Effector memory CD4-positive, alpha-beta T cell (primary cell): ENCODE results near the gene WDFY4.

Source experiments
- DNase-seq, 3 donors: peaks; one replicate each; pipeline ENCODE4 v3.0.0-alpha.2; 2020
- H3K27ac ChIP-seq: 2 replicates; pipeline ENCODE4 v1.7.0; 2013; ENCODE audit warnings: mild to moderate bottlenecking, low read length, moderate library complexity; ENCODE audit not compliant: insufficient read depth, poor library complexity, severe bottlenecking
- H3K27me3 ChIP-seq: replicated peaks from 2 replicates; pipeline ENCODE4 v1.7.0; 2013; ENCODE audit warnings: mild to moderate bottlenecking, low read length; ENCODE audit not compliant: insufficient read depth, control insufficient read depth, poor library complexity, severe bottlenecking
- H3K36me3 ChIP-seq: 2 replicates; pipeline ENCODE4 v1.7.0; 2013; ENCODE audit warnings: mild to moderate bottlenecking, low read length, moderate library complexity; ENCODE audit not compliant: control insufficient read depth, insufficient read depth
- H3K4me1 ChIP-seq: 2 replicates; pipeline ENCODE4 v1.7.0; 2013; ENCODE audit warnings: low read length, mild to moderate bottlenecking; ENCODE audit not compliant: control insufficient read depth, insufficient read depth, poor library complexity, severe bottlenecking
- H3K4me3 ChIP-seq: 2 replicates; pipeline ENCODE4 v1.7.0; 2013; ENCODE audit warnings: low read length, low read depth, mild to moderate bottlenecking; ENCODE audit not compliant: insufficient read depth, poor library complexity, severe bottlenecking
- H3K9me3 ChIP-seq: 2 replicates; pipeline ENCODE4 v1.7.0; 2013; ENCODE audit warnings: mild to moderate bottlenecking, low read length, moderate library complexity; ENCODE audit not compliant: control insufficient read depth

WDFY4 gene

GRCh38 chr10:48775206-48775517, 90.5 kb downstream of the WDFY4 start:
- Histone ChIP-seq H3K36me3 (no peaks in the 10 kb centered on the region), H3K4me3 (no peak overlapping the region), H3K9me3 (no peaks in the 10 kb centered on the region), H3K27me3 (no peaks in the 10 kb centered on the region), H3K27ac (no peak overlapping the region), H3K4me1 (no peaks in the 10 kb centered on the region)
- DNase-seq = no peak

GRCh38 chr10:48776005-48776522, 91.4 kb downstream of the WDFY4 start:
- no peak for DNase-seq
- Histone ChIP-seq H3K36me3 (no peaks in the 10 kb centered on the region), H3K27ac (no peak overlapping the region), H3K27me3 (no peaks in the 10 kb centered on the region), H3K4me3 (no peak overlapping the region), H3K4me1 (no peaks in the 10 kb centered on the region), H3K9me3 (no peaks in the 10 kb centered on the region)

GRCh38 chr10:48776528-48776927, 91.9 kb downstream of the WDFY4 start:
- H3K27me3 ChIP-seq = no peaks in the 10 kb centered on the region
- H3K36me3 ChIP-seq = no peaks in the 10 kb centered on the region
- no peaks in the 10 kb centered on the region for H3K9me3 ChIP-seq
- no peak for DNase-seq
- H3K27ac ChIP-seq = no peak overlapping the region
- no peaks in the 10 kb centered on the region for H3K4me1 ChIP-seq
- H3K4me3 ChIP-seq = no peak overlapping the region

GRCh38 chr10:48777110-48777509, 92.4 kb downstream of the WDFY4 start:
- H3K9me3 ChIP-seq = no peaks in the 10 kb centered on the region
- no peaks in the 10 kb centered on the region for H3K36me3 ChIP-seq
- no peaks in the 10 kb centered on the region for H3K27me3 ChIP-seq
- DNase-seq = no peak
- no peak overlapping the region for H3K27ac ChIP-seq
- no peak overlapping the region for H3K4me3 ChIP-seq
- no peaks in the 10 kb centered on the region for H3K4me1 ChIP-seq

- DNase-seq = no peak
- Histone ChIP-seq H3K4me1 (no peaks in the 10 kb centered on the region), H3K27ac (no peak overlapping the region), H3K27me3 (no peaks in the 10 kb centered on the region), H3K4me3 (no peak overlapping the region), H3K9me3 (no peaks in the 10 kb centered on the region), H3K36me3 (no peaks in the 10 kb centered on the region)
These were observed 93.7 kb downstream of the WDFY4 start for GRCh38 chr10:48778193-48778857.

GRCh38 chr10:48779077-48779476, 94.4 kb downstream of the WDFY4 start:
- Histone ChIP-seq H3K27me3 (no peaks in the 10 kb centered on the region), H3K4me3 (no peak overlapping the region), H3K36me3 (no peaks in the 10 kb centered on the region), H3K27ac (no peak overlapping the region), H3K4me1 (no peaks in the 10 kb centered on the region), H3K9me3 (no peaks in the 10 kb centered on the region)
- DNase-seq = no peak

- no peak for DNase-seq
- Histone ChIP-seq H3K4me1 (no peaks in the 10 kb centered on the region), H3K9me3 (no peaks in the 10 kb centered on the region), H3K27me3 (no peaks in the 10 kb centered on the region), H3K4me3 (no peak overlapping the region), H3K36me3 (no peaks in the 10 kb centered on the region), H3K27ac (no peak overlapping the region)
These were observed 95.0 kb downstream of the WDFY4 start for GRCh38 chr10:48779546-48780152.

- Histone ChIP-seq H3K27ac (no peak overlapping the region), H3K4me3 (no peak overlapping the region), H3K4me1 (no peaks in the 10 kb centered on the region), H3K36me3 (no peaks in the 10 kb centered on the region), H3K9me3 (no peaks in the 10 kb centered on the region), H3K27me3 (no peaks in the 10 kb centered on the region)
- no peak for DNase-seq
These were observed 95.7 kb downstream of the WDFY4 start for GRCh38 chr10:48780341-48780740.

GRCh38 chr10:48782386-48782785, 97.7 kb downstream of the WDFY4 start:
- H3K27me3 ChIP-seq = no peaks in the 10 kb centered on the region
- no peak overlapping the region for H3K4me3 ChIP-seq
- no peaks in the 10 kb centered on the region for H3K36me3 ChIP-seq
- no peak overlapping the region for H3K27ac ChIP-seq
- DNase-seq = no peak
- no peaks in the 10 kb centered on the region for H3K9me3 ChIP-seq
- H3K4me1 ChIP-seq = no peaks in the 10 kb centered on the region

GRCh38 chr10:48784031-48784430, 99.4 kb downstream of the WDFY4 start:
- Histone ChIP-seq H3K36me3 (no peaks in the 10 kb centered on the region), H3K9me3 (no peaks in the 10 kb centered on the region), H3K27ac (no peak overlapping the region), H3K27me3 (no peaks in the 10 kb centered on the region), H3K4me3 (no peak overlapping the region), H3K4me1 (no peaks in the 10 kb centered on the region)
- DNase-seq = no peak
